HG02938 (cell line): ENCODE measurements around the gene KATNIP.
A peak's percentile ranks its signal among the peaks of the same experiment; 100 is the strongest.
"Not testable (repeated sequence)": the region's sequence is repeated elsewhere in the genome, so short reads cannot be mapped to it uniquely, and the experiment has no call there.

Experiments used
- ATAC-seq: cut with Tn5 transposase; IDR thresholded peaks from one replicate; pipeline ENCODE4 v1.9.1; 2021; ENCODE audit warnings: mild to moderate bottlenecking, moderate library complexity; ENCODE audit not compliant: unreplicated experiment

KATNIP gene

DNA sequence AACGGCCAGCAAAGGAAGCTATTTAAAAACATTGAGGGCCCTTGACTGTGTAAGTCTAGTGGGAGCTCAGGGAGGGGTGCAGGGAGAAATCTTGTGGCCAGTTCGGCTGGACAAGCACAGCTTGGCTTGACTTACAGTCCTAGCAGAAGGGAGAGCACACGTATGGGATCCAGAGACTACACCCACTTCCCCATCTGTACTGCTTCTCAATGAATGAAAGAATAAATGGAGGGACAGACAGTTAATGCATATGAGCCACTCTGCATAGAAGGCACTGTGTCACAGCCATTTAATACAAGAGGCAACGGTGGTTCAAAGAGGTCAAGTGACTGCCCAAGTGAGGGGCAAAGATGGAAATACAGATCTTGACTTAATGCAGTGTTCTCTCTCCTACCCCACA is 15.7 kb upstream of the KATNIP start:
- ATAC-seq: no peak

DNA sequence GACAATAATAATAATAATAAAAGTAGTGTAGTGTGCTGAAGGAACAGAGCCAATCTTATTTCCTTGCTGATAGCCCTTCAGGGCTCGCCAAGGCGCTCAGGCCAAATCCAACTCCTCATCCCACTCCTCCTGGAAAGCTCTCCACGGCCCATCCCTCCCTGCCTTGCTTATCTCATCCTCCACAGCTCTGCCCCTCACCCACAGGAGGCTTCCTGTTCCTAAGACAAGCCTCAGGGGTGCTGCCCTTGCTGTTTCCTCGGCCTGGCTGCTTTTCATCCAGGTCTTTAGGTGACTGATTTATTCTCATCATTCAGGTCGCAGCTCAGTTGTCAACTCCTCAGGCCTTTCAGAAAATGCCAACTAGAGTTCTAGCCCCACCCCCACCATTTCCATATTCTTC is 11.4 kb upstream of the KATNIP start:
- ATAC-seq: no peak

DNA sequence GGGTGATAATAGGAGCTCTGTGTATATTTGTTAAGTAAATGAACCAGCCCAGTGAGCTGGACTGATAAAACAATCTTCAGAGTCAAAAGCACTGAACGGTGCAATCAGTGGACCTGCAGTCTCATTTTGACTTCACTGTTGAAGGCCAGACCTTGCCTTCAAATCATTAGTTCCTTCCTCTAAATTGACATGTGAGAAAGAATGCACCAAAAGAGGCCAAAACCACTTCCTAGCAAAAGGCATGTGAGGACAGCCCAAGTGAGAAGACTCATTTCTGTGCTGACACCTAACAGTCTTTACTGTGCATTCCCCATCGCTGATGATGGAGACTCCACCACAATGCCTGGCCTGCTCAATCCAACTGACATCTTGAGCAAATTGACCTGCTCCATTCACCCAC is 10.8 kb upstream of the KATNIP start:
- ATAC-seq: no peak

DNA sequence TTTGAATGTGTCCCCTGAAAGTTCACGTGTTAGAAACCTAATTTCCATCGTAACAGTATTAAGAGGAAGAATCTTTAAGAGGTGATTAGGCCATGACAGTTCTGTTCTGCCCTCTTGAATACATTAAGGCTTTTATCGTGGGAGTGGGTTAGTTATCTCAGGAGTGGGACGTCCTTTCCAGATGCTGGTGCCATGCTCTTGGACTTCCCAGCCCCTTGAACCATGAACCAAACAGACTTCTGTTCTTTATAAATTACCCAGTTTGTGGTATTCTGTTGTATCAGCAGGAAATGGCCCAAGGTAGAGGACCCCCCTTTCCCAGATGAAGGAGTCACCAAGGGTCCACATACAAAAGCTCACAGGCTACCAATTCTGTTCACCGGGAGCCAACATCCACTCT is 10.3 kb upstream of the KATNIP start:
- no peak for ATAC-seq

DNA sequence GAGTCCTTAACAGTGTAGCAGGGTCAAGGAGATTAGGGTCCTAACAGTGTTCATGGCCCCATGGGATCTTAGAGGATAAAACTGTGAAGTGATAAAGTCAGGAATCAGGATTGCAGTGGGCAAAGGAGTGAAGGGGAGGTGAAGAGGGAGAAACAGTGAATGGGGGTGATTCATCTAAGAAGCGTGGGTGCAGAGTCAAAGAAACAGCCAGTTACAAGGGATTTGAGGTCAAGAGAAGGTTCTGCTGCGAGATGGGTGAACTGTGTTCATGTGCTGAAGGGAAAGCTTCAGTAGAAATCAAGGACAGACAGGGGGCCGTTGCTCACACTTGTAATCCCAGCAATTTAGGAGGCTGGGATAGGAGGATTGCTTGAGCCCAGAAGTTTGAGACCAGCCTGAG is 6.1 kb upstream of the KATNIP start:
- ATAC-seq: no peak

DNA sequence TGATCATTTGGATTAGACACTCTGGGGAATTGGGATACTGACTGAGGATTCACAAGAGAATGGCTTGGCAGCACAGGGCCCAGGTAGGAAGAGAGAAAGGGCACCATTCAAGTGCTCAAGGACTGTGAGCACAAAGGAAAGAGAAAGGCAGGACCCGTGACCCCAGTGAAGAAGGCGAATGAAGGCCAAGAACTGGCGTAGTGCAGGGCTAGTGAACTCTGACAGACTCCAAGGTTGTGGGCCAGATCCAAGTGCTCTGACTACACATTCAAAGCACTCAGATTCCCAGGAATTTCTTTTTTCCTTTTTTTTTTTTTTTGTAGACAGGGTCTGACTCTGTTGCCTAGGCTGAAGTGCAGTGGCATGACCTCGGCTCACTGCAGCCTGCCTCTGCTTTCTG is 5.3 kb upstream of the KATNIP start:
- no peak for ATAC-seq

DNA sequence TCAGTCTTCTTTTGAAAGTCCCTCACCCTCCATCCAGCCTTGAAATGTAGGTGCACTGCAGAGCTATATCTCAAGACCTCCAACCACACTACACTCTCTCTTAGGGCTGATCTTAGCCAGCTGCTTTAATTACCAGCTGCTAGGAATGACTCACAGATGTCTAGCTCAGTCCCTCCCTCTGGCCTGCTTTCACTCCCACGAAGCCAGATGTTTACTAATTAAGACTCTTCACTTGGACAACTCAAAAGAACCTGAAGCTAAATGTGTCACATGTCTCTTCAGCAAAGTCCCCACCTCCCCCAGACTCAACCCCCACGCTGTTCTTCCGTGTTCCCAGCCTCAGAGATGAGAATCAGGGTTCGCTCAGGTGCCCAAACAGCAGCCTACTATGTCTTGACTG is 2.8 kb upstream of the KATNIP start:
- no peak for ATAC-seq

DNA sequence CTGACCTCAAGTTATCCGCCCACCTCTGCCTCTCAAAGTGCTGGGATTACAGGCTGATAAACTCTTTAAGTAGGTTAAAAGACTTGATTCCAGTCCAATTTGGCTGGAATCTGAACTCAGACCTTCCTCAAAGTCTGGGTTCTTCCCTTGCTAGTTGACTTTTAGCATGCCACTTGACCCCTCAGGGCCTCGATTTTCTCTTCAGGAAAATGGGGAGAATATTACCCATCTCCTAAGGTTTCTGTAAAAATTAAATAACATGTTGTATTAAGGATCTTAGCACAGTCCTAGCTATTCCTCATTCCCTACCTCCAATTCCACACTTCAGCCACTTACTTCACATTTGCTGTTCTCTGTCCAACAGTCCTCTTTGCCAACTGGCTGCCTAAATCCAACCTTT is 2.1 kb upstream of the KATNIP start:
- ATAC-seq: no peak

DNA sequence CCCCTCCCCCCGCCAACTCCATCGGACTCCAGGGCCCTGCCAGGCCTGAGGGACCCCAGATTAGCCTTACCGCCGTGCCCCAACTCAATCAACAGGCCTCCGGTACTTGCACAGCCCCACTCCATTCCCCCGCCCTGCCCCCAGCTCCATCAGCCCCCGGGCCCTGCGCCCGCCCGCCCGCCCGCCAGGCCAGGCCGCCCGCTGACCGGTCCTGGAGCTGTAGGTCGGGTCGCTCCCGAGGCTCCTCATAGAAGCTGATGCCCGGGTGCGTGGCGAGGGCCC is 539 bp upstream of the KATNIP start:
- peak; percentile 30 for ATAC-seq

DNA sequence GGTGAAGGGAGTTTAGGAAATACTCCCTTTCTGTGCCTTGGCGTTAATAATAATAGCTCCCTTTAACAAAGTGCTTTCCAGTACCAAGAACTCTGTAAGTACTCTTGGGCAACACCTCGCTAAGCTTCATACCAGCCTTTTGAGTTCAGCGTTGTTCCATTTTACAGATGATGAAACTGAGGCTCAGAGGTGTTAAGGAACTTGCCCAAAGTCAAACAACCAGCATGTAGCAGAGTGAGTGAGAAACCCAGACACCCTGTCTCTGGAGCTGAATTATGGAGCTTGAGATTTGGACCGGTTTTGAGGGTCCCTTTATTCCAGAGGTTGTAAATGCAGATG is 607 bp downstream of the KATNIP start:
- no peak for ATAC-seq

DNA sequence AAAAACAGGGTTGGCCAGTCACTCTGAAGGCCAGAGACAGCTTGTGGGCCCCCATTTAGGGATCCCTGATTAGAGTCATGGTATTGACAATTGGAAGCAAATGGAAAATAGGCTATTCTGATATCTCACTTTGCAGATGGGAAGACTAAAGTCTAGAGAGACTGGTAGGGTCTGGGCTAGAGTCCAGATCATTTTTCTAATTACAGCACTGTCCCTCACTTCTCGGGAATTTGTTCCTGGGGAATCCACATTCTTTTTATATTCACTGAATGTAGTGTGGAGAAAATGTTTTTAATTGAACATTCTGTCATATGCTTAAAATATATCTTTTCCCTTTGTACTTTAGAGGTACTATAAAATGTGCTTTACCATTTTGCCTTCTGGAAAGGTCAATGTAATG is 1.1 kb downstream of the KATNIP start:
- no peak for ATAC-seq

DNA sequence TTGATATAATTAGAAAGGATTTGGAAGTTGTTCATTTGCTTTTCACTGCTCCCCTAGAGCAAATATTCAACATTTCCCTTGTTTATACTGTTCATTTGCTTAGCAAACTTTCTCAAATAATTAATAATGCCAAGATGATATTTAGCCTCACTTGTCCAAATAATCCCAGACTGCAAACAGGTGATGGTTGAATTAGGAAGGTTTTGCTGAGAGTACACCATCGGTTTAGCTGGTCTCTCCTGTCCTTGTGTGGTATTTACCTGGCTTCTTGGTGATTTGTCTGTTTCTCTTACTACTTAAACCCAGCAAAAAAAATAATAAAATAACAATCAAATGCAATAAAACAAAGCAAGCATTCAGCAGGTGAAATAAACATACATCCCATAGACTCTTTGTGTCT is 6.5 kb downstream of the KATNIP start:
- ATAC-seq: no peak

DNA sequence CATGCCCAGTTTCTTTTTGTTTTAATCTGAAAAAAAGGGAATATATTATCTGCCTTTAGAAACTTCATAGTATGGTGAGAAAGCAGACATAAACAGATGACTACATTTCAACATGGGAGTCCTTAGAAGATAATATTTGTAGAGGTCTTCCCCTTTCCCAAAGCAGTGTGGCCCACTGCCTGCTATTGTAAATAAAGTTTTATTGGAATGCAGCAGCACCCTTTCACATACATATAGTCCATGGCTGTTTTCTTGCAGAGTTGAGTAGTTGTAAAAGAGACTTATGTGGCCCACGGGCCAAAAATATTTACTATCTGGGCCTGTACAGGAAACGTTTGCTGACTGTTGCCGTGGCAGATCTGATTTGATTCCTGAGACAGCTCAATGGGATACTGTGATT is 8.5 kb downstream of the KATNIP start:
- no peak for ATAC-seq

DNA sequence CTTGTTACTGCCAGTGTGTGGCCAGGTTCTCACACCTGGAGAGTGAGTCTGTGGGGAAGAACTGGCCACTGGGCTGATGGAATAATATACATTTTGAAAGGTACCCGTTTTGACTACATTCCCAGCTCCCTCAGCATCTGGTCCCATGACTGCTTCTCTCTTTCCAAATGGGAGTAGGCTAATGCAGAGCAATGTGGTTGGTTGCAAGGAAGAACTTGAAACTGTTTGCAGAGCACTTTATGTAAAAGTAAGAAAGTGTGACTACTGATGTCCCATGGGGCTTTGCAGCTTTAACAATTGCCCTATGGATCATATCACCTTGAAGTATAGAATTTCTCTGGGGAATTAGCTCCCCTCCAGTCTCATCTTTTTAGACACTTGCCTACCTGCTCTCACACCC is 9.0 kb downstream of the KATNIP start:
- no peak for ATAC-seq

DNA sequence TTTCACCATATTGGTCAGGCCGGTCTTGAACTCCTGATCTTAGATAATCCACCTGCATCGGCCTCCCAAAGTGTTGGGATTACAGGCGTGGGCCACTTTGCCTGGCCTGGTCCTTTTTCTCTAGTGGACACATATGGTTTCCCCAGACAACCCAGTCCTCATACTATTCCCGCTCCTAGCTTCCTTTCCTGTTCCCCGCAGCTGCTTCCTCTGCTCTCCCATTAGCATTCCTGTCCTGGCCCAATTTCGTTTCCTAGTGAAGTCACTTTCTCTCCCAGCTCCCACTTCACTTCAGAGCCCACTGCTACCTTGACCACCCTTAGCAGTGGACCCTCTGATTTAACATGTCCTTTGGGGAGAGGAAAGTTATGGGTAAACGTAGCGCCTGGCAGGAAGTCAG is 11.3 kb downstream of the KATNIP start:
- no peak for ATAC-seq

DNA sequence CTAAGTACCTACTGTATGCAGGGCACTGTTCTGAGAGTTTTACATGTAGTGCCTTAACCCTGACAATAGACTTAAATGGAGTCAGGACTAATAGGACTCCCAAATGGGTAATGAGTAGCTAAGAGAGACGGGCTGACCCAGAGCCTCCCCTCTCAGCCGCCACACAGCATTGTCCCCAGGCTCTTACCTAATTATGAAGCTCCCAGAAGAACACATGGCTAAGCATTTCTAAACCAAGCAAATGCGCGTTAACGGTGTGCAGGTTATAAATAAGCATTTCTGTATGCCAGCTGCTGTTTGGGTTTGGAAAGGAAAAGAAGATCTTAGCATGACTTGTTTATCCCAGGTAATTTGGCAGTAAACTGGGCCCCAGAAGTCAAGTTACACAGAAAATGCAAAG is 14.3 kb downstream of the KATNIP start:
- ATAC-seq: no peak

DNA sequence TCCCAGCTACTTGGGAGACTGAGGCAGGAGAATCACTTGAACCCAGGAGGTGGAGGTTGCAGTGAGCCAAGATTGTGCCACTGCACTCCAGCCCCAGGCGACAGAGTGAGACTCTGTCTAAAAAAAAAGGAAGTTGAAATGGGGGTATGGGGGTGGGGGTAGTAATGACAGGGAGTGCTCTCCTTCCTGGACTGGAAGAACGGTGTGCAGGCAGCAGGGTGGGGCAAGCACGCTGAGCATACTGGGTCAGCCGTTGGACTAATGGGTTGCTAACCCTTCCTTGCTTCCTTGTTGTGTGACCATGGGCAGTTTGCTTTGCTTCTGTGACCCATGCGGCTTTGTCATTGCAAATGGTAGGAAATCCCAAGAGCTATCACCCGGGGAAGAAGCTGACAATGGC is 16.5 kb downstream of the KATNIP start:
- no peak for ATAC-seq

DNA sequence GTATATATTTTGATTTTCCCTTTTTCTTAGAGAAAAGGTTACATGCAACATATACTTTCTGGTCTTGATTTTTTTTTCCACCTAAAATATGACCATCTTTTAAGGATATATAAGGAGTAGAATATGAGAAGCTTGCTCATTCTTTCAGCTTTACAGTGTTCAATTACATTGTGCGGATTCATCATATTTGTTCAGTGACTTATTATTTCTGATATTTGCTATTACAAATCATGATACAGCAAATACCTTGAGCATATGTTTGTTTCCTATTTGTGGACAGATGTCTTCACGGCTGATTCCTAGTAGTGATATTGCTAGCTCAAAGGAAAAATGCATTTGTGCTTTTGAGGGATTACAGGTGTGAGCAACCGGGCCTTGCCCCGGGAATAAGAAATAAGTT is 18.1 kb downstream of the KATNIP start:
- no peak for ATAC-seq

DNA sequence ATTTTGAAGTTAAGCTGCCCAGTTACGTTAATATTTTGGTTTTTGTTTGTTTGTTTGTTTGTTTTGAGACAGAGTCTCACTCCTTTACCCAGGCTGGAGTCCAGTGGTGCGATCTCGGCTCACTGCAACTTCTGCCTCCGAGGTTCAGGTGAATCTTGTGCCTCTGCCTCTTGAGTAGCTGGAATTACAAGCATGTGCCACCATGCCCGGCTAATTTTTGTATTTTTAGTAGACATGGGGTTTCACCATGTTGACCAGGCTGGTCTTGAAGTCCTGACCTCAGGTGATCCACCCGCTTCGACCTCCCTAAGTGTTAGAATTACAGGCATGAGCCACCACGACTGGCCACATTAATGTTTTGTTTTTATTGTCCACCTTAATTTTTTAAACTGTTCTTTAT is 21.0 kb downstream of the KATNIP start:
- not testable (repeated sequence) for ATAC-seq

DNA sequence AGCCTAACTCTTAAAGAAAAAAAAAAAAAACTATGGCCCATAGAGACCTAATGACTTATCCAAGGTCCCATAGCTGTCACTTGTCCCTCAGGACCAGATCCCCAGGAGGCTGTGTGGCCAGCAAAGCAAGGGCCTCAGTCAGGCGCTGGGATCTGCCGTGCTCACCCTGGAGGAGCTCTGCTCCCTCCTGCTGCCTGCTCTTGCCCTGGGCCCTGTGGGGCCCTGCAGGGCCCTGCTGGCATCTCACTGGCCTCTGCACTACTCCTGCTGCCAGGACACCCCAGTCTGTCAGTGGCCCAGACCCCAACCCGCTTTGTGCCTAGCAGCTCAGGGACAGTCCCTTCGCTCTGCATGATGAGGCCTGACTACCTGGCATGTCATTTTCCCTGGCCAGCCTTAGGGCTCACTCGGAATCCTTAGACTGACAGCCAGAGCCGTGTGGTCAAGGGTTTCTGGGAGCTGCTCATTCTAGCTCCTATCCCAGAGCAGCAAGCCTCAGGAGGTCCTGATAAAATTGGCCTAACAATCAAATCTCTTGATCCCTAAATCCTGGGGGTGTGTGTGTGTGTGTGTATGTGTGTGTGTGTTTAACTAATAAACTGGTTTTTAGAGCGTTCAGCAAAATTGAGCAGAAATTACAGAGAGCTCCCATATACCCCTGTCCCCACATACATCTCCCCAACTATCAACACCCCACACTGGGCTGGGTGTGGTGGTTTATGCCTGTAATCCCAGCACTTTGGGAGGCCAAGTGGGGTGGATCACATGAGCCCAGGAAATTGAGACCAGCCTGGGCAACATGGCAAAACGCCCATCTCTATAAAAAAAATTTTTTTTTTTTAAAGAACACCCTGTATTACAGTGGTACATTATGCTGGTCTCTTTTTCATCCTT is 21.7 kb downstream of the KATNIP start:
- no peak for ATAC-seq

DNA sequence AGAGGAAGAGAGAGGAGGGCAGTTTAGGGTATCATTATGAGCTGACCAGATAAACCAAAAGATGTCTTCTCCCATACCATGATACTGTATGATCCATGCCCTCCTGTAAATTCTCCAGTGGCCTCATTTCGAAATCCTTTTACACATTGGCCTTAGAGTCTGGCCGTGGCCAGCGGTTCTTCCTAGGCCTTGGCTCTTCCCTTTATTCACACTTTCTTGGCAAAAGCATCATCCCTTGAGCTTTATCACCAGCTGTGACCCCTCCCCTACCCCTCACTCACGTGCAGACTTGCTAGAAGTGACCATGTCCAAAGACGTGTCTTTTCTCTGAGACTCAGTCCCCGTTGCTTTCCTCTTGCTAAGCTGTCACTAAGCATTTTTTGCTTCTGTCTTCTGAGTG is 22.8 kb downstream of the KATNIP start:
- ATAC-seq: no peak

DNA sequence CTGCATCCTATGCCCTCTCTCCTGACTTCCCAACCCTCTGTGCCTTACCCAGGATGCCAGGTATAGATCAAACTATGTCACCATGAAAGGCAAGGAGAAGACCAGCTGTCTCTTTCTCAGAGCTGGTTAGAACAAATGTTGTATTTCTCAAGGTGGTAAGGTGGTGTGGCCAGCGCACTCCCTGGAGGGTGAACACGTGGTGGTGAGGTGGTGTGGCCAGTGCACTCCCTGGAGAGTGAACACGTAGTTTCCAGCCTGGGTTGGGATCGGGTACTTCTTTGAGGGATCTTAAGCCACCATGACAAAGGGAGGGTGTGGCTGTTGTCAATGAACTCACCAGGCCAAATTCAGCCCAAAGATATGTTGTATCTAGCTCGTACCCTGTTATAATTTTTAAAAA is 26.8 kb downstream of the KATNIP start:
- ATAC-seq: no peak
